NCI-H345 (cell line): ENCODE data around the gene C15orf39.
"Not testable (repeated sequence)": the region's sequence is repeated elsewhere in the genome, so short reads cannot be mapped to it uniquely, and the experiment has no call there.

ENCODE experiments used
- DNase-seq: peaks from one replicate; lab custom pipeline; 2025; lab: John Stamatoyannopoulos, UW

C15orf39 gene

GRCh38 chr15:75232252-75232813, 30.7 kb downstream of the C15orf39 start:
- no peak for DNase-seq

- DNase-seq, result no peak
Observed at GRCh38 chr15:75232826-75233503, 31.3 kb downstream of the C15orf39 start.

GRCh38 chr15:75233504-75234190, 32.0 kb downstream of the C15orf39 start:
- no peak for DNase-seq

GRCh38 chr15:75234191-75234810, 32.6 kb downstream of the C15orf39 start:
- no peak for DNase-seq

GRCh38 chr15:75235051-75235673, 33.5 kb downstream of the C15orf39 start:
- no peak for DNase-seq

- DNase-seq, result no peak
Observed at GRCh38 chr15:75235760-75236729, 34.4 kb downstream of the C15orf39 start.

- DNase-seq, result no peak
Observed at GRCh38 chr15:75237316-75237982, 35.8 kb downstream of the C15orf39 start.

GRCh38 chr15:75238150-75238549, 36.5 kb downstream of the C15orf39 start:
- DNase-seq, result no peak

GRCh38 chr15:75245741-75246140, 44.1 kb downstream of the C15orf39 start:
- DNase-seq, result not testable (repeated sequence)

GRCh38 chr15:75248991-75249390, 47.3 kb downstream of the C15orf39 start:
- peak; percentile 20 for DNase-seq

- no peak for DNase-seq
Observed at GRCh38 chr15:75249726-75250125, 48.0 kb downstream of the C15orf39 start.

- not testable (repeated sequence) for DNase-seq
Observed at GRCh38 chr15:75251343-75251742, 49.7 kb downstream of the C15orf39 start.

- not testable (repeated sequence) for DNase-seq
Observed at GRCh38 chr15:75252285-75252684, 50.6 kb downstream of the C15orf39 start.

- not testable (repeated sequence) for DNase-seq
Observed at GRCh38 chr15:75258034-75258433, 56.4 kb downstream of the C15orf39 start, which contains the start of gene GOLGA6C. GOLGA6C (plus strand) TSS chr15:75258334; CDS start chr15:75258599, 265 bp downstream.

GRCh38 chr15:75258620-75259343, 57.1 kb downstream of the C15orf39 start:
- DNase-seq, result not testable (repeated sequence)

GRCh38 chr15:75259873-75260272, 58.2 kb downstream of the C15orf39 start:
- not testable (repeated sequence) for DNase-seq
